Kidney glomerular epithelial cell (primary cell): Measurements from ENCODE around the gene PRSS27.

ENCODE experiments used
- DNase-seq: peaks from one replicate; lab custom pipeline; 2025; lab: John Stamatoyannopoulos, UW

PRSS27 gene

DNA sequence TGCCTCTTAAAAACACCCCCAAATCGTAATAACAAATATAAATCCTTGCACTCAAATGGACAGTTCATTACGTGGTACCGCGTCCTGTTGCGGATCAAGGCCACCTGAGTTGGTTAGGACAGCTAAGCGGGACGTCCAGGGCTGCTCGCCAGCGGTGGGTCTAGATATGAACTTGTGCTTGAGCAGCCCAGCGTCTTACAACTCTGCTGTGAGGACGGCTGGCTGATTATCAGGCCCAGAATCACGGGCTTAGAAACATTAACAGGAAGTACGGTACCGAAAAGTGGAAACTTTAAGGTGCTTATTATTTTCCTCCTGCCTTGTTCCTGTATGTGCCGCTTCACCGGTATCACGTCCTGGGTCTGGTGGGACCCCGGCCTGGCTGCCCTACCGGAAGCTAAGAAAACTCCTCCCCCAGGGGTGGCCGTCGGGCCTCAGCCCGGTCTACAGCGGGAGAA lies 31.6 kb upstream of the PRSS27 start:
- no peak for DNase-seq

DNA sequence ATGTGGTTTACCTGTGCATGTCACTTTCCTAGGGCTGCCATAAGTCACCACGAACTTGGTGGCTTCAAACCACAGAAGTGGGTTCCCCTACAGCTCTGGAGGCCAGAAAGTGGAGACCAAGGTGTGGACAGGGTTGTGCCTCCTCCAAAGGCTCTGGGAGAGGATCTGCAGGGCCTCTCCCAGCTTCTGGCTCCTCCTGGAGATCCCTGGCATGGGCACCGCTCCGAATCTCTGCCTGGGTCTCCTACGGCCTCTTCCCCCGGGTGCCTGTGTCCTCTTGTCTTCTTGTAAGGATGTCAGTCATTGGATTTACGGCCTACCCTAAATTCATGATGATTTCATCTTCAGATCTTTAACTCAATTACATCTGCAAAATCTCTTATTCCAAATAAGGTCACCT lies 29.9 kb upstream of the PRSS27 start:
- no peak for DNase-seq

DNA sequence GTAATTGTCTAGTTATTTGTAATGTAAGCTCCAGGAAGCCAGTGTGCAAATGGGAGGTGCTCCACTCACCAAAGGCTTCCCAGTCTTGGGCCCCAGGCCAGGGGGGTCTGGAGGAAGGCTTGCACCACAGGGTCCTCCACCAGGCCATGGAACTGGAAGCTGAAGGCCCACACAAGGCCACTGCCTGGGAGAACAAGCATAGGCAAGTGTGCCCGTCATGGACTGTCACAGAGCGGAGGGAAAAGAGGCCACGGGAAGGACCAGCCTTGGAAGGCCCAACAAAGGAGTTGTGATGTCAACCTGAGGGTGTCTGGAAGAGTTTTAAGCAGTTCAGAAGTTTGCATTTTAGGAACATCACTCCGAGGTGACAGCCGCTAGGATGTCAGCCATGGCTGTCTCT lies 29.5 kb upstream of the PRSS27 start:
- DNase-seq, result no peak

DNA sequence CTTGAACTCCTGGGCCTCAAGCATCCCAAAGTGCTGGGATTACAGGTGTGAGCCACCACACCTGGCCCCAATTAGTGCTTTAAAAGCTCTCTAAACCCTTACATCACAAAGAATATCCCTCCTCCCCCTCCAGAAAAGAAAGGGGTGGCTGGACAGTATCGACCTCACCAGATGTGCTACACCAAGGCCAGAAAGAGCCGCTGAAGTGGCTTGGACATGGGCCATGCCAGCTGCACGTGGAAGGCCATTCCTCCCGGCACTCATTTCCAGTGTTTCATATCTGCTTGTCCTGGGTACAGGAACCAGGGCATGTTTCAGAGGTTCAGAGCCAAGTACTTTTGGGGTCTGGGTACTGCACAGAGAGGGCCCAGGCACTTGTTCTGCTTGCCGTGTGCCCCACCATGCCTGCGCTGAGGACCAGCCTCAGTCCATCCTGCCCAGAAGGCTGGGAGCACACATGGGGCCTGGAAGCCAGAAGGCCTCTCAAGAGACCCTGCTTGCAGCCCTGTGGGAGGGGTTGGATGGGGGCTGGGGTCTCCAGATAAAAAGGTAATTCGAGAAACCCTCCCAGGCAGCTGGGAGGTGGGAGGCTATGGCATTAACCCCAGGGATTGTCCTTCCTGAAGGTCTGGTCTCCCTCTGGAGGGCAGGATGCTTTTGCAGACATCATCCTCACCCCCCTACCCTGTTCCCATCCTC lies 28.9 kb upstream of the PRSS27 start:
- DNase-seq, result no peak

- no peak for DNase-seq
These were observed 25.9 kb upstream of the PRSS27 start for GRCh38 chr16:2745961-2746360.

- no peak for DNase-seq
These were observed 25.3 kb upstream of the PRSS27 start for GRCh38 chr16:2745116-2745890.

GRCh38 chr16:2744711-2745110 lies 24.7 kb upstream of the PRSS27 start:
- DNase-seq, result no peak

DNA sequence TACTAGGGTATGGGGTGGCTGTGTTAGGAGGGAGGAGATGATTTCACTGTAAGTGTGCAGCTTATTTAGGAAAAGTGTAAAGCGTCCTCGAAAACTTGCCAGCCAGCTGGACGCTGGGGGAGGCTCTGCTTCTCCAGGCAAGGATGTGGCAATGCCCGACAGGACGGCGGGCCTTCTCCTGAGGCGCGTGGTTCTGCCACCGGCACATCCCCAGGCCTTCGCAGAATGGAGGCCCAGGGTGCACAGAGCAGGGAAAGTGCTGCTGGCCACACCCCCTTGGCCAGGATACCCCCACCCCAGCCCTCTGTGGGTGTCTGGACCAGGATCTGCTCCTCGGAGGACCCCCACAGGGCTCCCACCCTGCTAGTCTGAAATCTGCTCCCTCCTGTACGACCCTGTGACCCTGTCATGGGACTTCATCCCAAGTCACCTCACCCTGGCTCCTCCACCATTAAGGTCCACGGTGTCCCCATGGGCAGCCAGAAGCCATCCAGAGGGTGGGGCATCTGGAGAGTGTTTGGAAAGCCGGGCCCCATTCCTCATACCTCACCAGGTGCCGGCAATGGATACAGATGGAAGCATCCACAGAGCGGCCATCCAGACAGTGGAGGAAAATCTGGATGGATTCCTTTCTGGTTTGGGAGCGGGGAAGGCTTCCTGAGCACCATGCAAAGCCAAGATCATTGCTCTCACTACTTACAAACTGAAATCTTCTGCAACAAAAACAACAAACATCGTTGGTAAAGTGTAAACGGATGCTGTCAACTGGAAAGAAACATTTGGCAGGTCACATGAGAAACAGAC lies 23.2 kb upstream of the PRSS27 start:
- DNase-seq, result no peak

DNA sequence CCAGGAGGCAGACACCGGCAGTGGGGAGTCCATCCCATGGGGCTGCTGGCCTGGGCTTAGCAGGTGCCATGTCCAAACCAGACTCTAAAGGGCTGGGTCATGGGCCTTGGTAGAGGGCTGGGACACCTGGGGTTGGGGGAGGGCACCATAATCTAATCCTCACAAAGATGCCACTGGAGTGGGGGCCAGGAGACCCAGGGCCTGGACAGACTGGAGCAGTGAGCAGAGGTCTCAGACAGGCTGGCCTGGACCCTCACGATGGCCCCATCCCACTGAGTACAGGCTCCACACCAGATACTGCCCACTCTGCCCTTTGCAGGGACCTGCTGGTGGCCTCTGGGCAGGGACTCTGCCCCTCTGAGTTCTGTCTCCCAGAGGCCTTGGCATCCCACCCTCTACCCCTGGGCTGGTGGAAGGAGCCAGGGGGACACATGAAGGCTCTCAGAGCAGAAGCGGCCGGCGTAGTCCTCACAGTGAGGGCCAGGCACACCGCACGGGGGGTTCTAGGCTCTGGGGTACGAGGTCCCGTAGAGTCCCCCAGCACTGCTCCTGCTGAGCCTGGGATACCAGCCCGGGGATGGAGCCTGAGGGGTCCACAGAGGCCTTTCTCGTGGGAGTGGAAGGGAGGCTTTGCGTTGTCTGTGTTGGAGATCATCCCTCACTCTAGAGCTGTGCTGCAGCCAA lies 22.4 kb upstream of the PRSS27 start:
- DNase-seq, result no peak

- DNase-seq, result no peak
These were observed 21.1 kb upstream of the PRSS27 start for GRCh38 chr16:2741168-2741567.

- DNase-seq, result no peak
These were observed 20.5 kb upstream of the PRSS27 start for GRCh38 chr16:2740476-2740875.

- no peak for DNase-seq
These were observed 19.8 kb upstream of the PRSS27 start for GRCh38 chr16:2739625-2740430.

- no peak for DNase-seq
These were observed 18.6 kb upstream of the PRSS27 start for GRCh38 chr16:2738615-2739014.

- no peak for DNase-seq
These were observed 17.9 kb upstream of the PRSS27 start for GRCh38 chr16:2737895-2738418.

- DNase-seq, result no peak
These were observed 17.2 kb upstream of the PRSS27 start for GRCh38 chr16:2737238-2737605.

DNA sequence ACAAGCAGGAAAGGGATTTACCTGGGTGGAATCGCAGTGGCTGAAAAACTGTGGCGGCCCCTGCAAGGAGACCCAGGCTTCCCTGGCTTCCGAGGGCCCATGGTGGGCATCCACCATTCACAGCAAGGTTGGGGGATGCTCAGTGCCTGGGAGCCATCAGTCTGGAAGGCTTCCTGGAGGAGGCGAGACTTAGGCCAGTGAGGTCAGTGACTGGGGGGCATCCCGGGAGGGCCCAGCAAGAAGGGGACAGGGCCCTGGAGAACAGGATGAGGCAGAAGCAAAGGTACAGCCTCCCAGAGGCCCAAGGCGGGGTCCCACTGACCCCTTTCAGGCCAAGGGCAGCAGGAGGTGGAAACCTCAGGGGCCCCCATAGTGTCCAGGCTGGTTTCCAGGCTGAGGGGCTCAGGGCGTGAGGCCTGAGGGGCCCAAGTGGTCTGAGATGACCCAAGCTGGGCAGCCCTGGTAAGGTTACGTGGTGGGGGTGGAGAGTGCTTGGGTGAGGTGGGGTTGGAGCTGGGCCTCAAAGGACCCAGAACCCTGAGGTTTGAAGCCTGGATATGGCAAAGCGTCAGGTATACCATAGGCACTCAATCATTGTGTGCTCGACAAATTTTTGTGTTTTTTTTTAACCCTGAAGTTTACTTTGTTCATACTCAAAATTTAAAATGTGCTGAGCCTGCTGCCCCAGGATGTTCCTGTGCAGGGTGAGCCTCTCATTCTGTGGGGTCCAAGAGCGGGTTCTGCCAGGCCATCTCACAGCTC lies 16.6 kb upstream of the PRSS27 start:
- no peak for DNase-seq

- DNase-seq, result no peak
These were observed 15.0 kb upstream of the PRSS27 start for GRCh38 chr16:2734844-2735515.

- no peak for DNase-seq
These were observed 8.0 kb upstream of the PRSS27 start for GRCh38 chr16:2728034-2728433.

GRCh38 chr16:2726923-2727322 lies 6.9 kb upstream of the PRSS27 start:
- no peak for DNase-seq
